Measurements from ENCODE around the gene MYOD1.

Gene MYOD1

GRCh38 chr11:17770917-17771316 is 51.5 kb downstream of the MYOD1 start:
- Histone ChIP-seq H3K27ac (ENCODE audit: low read depth, low read length) (no peak overlapping the region), H3K27me3 (ENCODE audit: control insufficient read depth, low read length) (no peaks in the 10 kb centered on the region), H3F3A (ENCODE audit: control insufficient read depth, insufficient read depth) (no peaks in the 10 kb centered on the region), H3K36me3 (ENCODE audit: control insufficient read depth, low read length) (no peaks in the 10 kb centered on the region), H3K79me2 (ENCODE audit: control insufficient read depth, low read length) (no peaks in the 10 kb centered on the region), H3K4me3 (ENCODE audit: low read length) (no peak overlapping the region), H3K4me1 (ENCODE audit: control insufficient read depth, low read length) (no peaks in the 10 kb centered on the region), H4K20me1 (ENCODE audit: control insufficient read depth, insufficient read depth, low read depth, low read length) (no peaks in the 10 kb centered on the region), H3K9me2 (replicated peaks; ENCODE audit: control insufficient read depth, low read length) (no peaks in the 10 kb centered on the region), H3K9me3 (ENCODE audit: control insufficient read depth, insufficient read depth, low read length) (no peaks in the 10 kb centered on the region), H3K4me2 (ENCODE audit: low read length) (no peak overlapping the region)
- no peak for TF ChIP-seq EZH2phosphoT487 (IDR thresholded peaks at IDR 0.05; ENCODE audit: borderline replicate concordance, low read length)
- TF ChIP-seq, protein P1, sequence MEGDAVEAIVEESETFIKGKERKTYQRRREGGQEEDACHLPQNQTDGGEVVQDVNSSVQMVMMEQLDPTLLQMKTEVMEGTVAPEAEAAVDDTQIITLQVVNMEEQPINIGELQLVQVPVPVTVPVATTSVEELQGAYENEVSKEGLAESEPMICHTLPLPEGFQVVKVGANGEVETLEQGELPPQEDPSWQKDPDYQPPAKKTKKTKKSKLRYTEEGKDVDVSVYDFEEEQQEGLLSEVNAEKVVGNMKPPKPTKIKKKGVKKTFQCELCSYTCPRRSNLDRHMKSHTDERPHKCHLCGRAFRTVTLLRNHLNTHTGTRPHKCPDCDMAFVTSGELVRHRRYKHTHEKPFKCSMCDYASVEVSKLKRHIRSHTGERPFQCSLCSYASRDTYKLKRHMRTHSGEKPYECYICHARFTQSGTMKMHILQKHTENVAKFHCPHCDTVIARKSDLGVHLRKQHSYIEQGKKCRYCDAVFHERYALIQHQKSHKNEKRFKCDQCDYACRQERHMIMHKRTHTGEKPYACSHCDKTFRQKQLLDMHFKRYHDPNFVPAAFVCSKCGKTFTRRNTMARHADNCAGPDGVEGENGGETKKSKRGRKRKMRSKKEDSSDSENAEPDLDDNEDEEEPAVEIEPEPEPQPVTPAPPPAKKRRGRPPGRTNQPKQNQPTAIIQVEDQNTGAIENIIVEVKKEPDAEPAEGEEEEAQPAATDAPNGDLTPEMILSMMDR (IDR thresholded peaks at IDR 0.05; ENCODE audit: low read depth, low read length, poor library complexity, severe bottlenecking) = no peak

DNA sequence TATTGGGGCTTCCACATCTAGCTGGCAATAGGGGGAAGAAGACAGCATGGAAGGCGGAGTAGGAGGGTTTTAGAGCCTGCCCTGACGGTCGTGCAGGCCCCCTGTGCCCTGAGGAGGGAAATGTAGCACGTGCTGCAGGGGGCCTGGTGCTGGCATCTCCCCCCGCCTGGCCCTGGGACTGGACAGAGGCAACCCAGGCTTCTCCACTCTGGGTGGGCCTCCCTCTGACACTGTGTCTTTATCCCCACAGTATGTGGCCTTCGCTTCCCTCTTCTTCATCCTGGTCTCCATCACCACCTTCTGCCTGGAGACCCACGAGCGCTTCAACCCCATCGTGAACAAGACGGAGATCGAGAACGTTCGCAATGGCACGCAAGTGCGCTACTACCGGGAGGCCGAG is 52.0 kb downstream of the MYOD1 start:
- H4K20me1 ChIP-seq (ENCODE audit: control insufficient read depth, insufficient read depth, low read depth, low read length) = no peaks in the 10 kb centered on the region
- H3K79me2 ChIP-seq (ENCODE audit: control insufficient read depth, low read length) = no peaks in the 10 kb centered on the region
- H3K9me3 ChIP-seq (ENCODE audit: control insufficient read depth, insufficient read depth, low read length) = no peaks in the 10 kb centered on the region
- H3K9me2 ChIP-seq (replicated peaks; ENCODE audit: control insufficient read depth, low read length) = no peaks in the 10 kb centered on the region
- H3K27ac ChIP-seq (ENCODE audit: low read depth, low read length) = no peak overlapping the region
- no peak for TF ChIP-seq EZH2phosphoT487 (IDR thresholded peaks at IDR 0.05; ENCODE audit: borderline replicate concordance, low read length)
- TF ChIP-seq, protein P1 (IDR thresholded peaks at IDR 0.05; ENCODE audit: low read depth, low read length, poor library complexity, severe bottlenecking) = no peak
- no peaks in the 10 kb centered on the region for H3K4me1 ChIP-seq (ENCODE audit: control insufficient read depth, low read length)
- H3K4me2 ChIP-seq (ENCODE audit: low read length) = no peak overlapping the region
- no peaks in the 10 kb centered on the region for H3K27me3 ChIP-seq (ENCODE audit: control insufficient read depth, low read length)
- H3F3A ChIP-seq (ENCODE audit: control insufficient read depth, insufficient read depth) = no peaks in the 10 kb centered on the region
- no peaks in the 10 kb centered on the region for H3K36me3 ChIP-seq (ENCODE audit: control insufficient read depth, low read length)
- no peak overlapping the region for H3K4me3 ChIP-seq (ENCODE audit: low read length)

Data from DOHH2 (cell line).